ENCODE measurements around the gene ANAPC13. TPM values are rescaled to one million over a fixed set of nuclear protein-coding genes. Genes with fewer than 3 reads are reported as not detected.

The ANAPC13 gene, protein sequence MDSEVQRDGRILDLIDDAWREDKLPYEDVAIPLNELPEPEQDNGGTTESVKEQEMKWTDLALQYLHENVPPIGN
- polyA plus RNA-seq (ENCODE audit: insufficient read length in 4 of 4): 100 to 1,000 TPM; 103 to 162 (median 118) TPM

DNA sequence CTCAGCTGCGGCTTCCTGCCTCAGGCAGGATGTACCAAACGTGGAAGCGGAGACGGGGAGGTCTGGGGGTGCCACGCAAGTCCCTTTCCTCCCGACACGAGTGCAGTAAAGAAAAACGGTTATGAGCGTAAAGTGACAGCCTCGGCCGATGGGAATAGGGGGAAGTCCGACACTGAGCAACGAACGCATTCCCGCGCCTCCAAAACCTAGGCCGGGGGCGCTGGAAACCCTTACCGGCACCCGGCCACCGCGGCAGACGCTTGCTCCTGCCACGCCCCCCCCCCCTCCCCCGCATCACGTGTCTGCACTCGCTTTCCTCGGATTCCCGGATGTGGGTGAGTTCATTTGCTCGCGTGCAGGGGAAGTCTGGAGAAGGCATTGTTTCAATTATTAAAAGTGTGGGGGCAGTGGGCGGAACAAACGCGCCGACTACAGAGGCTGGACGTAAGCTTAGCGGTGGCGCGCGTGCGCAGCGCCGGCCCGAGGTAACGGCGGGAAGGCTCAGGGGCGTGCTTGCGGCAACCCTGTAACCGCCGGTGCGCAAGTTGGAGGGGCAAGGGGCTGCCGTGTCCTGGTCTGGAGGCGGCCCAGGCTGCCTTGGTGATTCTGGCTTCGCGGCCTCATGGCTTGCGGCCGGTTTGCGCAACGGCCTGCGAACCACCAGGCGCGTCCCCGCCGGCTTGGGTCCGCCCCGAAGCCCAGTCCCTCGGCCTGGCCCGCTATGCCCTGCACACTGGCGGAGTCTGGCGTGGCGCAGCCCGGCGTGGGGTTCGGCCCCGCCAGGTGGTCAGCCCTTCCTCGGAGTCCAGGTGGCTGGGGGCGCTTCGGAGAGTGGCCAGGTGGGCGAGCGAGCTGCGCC is at the start of gene ANAPC13, which contains the start of gene CEP63:
TSS of gene ANAPC13 (minus strand) at position 268 of the 859 bp plus-strand sequence. CDS start 3,081 bp downstream, outside the sequence.
TSS of gene CEP63 (plus strand) at position 340 of the 859 bp plus-strand sequence. CDS start 9,264 bp downstream, outside the sequence.
- peak; percentile 97 to 99 (median 98) for DNase-seq (ENCODE audit: low read depth in 4 of 4, low spot score in 2 of 4)

DNA sequence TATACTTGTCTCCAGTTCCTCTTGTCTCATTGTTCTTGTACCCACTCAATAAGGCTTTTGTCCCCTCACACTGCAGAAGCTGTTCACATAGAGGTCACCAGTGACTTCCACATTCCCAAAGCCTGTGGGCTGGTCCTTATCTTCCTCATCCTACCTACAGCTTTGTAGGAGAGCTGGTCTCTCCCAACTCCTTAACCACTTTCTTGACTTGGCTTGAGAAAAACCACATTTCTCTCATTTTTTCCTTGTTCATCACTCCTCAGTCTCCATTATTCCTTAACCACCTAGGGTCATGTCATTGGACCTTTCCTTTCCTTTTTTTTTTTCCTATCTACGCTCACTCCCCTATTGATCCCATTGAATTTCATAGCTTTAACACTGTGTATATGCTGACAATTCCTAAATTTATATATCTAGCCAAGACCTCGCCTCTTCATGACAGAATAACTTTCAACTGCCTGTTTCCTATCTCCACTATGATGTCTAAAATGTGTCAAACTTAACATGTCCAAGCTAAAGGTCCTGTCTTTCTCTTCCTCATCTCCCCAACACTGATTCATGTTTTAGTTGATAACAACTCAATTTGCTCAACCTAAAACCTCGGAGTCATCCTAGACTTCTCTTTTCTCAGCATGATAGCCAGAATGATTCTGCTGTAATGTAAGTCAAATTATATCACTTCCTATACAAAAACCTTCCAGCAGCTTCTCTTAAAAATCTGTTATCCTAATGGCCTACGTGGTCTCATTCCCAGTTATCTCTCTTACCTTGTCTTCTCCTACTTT is 49.6 kb upstream of the ANAPC13 start:
- no peak for DNase-seq (ENCODE audit: low read depth in 4 of 4, low spot score in 2 of 4)

DNA sequence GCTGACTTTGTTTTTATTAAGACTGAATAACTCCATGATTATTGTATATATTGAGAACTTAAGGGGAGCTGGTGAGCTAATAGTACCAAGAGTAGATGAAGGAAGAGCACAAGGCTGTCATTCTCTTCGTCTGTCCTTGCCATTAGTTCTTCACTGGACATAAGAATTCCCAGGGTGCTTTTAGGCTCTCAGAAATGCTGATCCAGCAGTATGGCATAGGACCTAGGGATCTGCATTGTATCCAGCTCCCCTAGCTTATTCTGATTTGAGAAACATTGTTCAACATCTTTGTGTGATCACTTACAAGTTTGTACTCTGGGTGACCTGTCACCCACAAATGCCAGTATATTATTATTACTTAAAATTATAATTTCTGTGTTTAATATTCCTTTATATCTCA is 47.7 kb upstream of the ANAPC13 start:
- DNase-seq (ENCODE audit: low read depth in 4 of 4, low spot score in 2 of 4): no peak

DNA sequence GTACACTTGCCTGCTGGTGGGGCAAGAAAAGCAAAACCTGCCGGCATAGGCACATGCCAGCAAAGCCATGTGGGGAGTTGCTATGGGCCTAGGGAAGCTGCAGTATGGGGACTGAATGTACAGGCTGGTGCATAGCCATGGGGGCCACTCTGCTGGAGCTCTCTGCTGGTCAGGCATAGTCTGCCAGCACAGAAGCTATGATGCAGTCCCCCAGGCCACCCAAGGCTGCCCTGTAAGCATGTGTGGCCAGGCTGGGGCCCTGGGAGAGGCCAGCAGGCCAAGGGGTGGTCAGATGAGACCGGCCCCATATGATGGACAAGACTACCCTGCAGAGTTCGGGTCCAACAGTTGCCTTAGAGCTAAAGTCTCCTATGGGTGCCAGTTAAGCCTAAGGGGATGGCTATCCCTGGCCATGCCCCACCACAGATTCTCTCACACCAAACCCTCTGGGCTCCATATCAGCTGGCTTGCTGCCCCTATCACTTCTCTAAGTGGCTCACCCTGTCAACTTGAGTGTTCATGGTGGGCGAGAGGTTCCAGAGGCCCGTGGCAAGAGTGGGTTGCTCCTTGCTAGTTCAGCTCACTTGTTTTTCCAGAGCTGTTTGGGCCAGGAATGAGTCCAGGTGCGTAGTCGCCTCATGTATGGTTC is 41.9 kb upstream of the ANAPC13 start:
- DNase-seq (ENCODE audit: low read depth in 4 of 4, low spot score in 2 of 4): no peak

DNA sequence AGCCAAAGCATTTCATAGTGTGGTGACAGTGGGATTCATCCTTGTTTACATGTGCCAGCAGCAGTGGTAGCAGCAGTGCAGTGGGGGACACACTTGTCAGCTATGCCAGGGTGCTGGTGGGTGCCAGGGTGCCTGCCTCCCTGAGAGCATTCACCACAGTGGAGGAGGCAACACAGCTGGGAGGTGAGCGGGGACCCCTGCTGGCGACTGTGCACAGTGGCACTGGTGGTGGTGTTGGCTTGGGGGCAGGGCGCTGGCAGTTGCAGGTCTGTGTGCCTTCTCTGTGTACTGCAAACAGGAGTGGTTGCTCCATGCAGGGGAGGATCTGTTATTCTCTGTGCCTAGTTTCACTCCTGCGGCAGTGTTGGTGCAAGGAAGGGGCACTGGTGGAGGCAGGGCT is 41.3 kb upstream of the ANAPC13 start:
- no peak for DNase-seq (ENCODE audit: low read depth in 4 of 4, low spot score in 2 of 4)

DNA sequence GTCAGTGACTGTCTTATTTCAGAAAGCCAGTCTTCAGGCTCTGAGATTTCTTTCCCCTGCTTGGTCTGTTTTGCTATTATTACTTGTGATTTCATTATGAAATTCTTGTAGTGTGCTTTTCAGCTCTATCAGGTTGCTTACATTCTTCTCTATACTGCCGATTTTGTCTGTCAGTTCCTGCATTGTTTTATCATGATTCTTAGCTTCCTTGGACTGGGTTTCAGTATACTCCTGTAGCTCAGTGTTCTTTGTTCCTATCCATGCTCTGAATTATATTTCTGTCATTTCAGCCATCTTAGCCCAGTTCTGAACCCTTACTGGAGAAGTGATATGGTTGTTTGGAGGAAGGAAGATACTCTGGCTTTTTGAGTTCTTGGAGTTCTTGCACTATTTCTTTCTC is 40.5 kb upstream of the ANAPC13 start:
- DNase-seq (ENCODE audit: low read depth in 4 of 4, low spot score in 2 of 4): no peak

DNA sequence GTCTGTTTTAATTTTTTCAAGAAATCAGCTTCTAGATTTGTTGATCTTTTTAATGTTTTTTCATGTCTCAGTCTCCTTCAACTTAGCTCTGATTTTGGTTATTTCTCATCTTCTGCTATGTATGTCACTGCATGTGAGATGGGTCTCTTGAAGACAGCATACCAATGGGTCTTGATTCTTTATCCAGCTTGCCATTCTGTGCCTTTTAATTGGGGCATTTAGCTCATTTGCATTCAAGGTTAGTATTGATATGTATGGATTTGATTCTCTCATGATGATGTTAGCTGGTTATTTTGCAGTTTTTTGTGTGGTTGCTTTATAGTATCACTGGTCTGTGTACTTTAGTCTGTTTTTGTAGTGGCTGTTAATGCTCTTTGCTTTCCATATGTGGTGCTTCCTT is 39.5 kb upstream of the ANAPC13 start:
- no peak for DNase-seq (ENCODE audit: low read depth in 4 of 4, low spot score in 2 of 4)

DNA sequence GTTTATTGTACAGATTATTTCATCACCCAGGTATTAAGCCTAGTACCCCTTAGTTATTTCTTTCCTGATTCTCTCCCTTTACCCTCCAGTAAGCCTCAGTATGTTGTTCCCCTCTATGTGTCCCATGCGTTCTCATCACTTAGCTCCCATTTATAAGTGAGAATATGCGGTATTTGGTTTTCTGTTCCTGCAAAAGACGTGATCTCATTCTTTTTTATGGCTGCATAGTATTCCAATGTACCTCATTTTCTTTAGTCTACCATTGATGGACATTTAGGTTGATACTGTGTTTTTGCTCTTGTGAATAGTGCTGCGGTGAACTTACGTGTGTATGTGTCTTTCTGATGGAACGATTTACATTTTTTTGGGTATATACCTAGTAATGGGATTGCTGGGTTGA is 36.8 kb upstream of the ANAPC13 start:
- no peak for DNase-seq (ENCODE audit: low read depth in 4 of 4, low spot score in 2 of 4)

DNA sequence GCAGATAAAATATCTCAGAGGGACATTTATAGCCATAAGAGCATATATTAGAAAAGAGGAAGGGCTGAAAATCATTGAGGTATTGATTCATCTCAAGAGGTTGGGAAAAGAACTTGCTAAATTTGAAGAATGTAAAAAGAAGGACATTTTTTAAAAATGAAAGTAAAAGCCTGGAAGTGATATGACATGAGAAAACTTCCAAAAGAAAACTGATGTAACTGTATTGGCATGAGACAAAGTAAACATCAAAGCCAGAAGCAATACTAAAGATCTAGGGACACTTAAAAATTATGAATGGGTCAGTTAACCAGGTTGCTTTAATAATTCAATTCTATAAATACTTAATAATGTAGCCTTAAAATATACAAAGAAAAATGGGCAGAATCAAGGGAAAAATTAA is 32.0 kb upstream of the ANAPC13 start:
- no peak for DNase-seq (ENCODE audit: low read depth in 4 of 4, low spot score in 2 of 4)

DNA sequence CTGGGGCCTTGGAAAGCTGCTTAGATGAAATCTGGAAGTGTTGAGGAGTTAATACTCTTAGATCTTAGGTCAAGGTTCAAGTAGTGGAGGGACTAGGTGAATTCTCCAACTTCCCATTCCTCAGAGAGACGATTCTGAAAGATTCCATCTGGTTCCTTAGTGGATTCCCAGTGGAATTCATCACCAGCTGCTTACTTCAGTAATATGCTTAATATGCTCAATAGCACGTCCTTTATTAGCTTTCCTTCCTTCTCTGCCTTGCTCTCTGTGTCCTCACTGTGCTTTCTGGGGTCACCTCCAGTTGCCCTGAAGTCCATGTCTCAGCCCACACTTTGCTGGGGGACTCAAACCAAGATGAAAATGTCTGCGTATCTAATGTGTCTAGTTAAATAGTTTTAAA is 31.1 kb upstream of the ANAPC13 start:
- no peak for DNase-seq (ENCODE audit: low read depth in 4 of 4, low spot score in 2 of 4)

DNA sequence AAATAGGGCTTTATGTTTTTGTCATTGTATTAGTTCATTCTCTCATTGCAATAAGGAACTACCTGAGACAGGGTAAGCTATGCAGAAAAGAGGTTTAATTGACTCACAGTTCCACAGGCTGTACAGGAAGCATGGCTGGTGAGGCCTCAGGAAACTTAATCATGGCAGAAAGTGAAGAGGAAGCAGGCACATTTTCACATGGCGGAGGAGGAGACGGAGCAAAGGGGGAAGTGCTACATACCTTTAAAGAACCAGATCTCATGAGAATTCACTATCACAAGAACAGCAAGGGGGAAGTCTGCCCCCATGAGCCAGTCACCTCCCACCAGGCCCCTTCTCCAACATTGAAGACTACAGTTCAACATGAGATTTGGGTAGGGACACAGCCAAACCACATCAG is 25.7 kb upstream of the ANAPC13 start:
- no peak for DNase-seq (ENCODE audit: low read depth in 4 of 4, low spot score in 2 of 4)

DNA sequence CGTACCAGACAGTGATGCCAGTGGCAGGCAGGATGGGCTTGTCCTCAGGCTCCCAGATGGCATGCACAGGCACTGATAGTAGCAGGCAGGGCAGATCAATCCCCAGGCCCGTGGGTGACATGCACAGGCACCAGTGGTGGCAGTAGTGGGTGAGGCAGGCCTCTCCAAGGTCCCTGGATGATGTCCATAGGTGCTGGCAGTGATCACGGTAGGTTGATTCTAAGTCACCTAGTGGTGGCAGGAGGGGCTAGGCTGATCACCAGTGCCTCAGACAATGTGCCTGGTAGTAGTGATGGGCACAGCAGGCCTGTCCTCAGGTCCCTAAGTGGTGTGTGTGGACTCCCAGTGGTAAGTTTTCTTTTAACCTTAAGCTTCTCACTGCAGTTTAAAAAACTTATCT is 19.7 kb upstream of the ANAPC13 start:
- DNase-seq (ENCODE audit: low read depth in 4 of 4, low spot score in 2 of 4): no peak

DNA sequence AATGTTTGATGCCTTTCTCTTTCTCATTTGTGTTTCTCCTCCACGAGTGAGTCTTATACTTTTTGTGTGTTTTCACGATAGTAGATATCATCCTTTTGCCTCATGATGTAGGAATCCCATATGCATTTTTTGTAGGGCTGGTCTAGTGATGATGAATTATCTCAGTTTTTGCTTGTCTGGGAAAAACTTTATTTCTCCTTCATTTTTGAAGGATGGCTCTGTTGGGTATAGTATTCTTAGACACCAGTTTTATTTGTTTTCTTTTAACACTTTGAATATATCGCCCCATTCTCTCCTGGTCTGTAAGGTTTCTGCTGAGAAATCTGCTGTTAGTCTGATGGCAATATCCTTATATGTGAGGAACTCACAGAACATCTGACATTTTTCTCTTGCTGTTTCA is 18.3 kb upstream of the ANAPC13 start:
- no peak for DNase-seq (ENCODE audit: low read depth in 4 of 4, low spot score in 2 of 4)

DNA sequence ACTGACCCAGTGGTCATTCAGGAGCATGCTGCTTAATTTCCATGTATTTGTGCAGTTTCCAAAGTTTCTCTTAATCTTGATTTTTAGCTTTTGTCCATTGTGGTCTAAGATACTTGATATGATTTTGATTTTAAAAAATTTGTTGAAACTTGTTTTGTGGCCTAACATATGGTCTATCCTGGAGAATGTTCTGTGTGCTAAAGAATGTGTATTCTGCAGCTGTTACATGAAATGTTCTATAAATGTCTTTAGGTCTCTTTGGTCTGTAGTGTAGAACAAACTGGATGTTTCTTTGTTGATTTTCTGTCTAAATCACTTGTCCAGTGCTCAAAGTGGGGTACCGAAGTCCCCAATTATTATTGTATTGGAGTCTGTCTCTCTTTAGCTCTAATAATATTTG is 17.5 kb upstream of the ANAPC13 start:
- no peak for DNase-seq (ENCODE audit: low read depth in 4 of 4, low spot score in 2 of 4)

DNA sequence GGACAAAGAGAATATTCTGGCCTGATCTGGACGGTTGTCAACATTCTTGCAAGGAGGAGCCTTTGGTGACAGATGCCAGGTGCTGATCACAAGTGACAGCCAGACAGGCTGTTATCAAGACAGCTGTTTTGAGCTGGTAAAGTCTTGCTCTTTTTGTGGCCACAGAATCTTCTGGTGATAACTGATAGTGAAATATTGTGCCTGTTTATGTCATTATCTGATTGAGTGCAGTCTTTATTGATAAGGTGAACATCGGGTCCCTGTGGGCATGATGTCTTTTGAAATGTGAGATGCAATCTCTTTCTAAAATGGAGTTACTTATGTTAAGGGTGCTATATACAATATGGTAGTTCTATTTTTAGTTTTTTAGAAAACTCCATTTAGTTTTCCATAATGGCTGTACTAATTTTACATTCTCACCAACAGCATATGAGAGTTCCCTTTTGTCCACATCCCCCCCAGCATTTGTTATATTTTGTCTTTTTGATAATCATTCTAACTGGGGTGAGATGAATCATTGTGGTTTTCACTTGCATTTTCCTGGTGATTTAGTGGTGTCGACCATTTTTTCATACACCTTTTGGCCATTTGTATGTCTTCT is 10.8 kb upstream of the ANAPC13 start:
- DNase-seq (ENCODE audit: low read depth in 4 of 4, low spot score in 2 of 4): no peak

DNA sequence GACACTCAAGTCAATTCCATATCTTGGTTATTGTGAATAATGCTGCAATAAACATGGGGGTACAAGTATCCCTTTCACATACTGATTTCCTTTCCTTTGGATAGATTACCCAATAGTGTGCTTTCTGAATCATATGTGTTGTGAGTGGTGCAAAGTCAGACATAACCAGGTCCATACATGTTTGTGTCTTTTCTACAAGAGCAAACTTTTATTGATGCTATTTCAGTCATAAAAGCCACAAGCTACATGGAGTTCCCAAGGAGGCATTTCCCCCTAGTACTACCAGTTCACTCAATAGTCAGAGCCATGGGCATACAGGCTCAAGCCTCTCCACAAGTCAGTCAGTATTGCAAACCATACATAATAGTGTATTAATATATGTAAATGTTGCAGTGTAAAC is 10.2 kb upstream of the ANAPC13 start:
- no peak for DNase-seq (ENCODE audit: low read depth in 4 of 4, low spot score in 2 of 4)

DNA sequence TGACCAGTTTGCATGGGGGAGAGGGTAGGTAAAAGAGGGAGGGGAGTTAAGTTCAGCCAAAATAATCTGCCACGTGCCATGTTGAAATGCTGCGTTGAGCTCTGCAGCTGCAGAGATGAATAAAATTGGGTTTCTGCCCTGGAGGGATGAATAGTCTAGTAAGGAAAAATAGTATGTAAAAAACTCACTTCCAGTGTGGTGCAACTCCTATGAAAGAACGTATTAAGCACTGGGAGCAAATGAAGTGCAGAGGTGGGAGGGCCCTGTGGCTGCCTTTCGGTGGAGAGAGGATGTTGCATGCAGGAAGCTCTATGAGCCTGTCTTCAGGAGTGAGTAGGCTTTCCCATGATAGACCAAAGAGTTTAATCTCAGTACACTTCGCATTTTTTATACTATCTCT is 8.7 kb upstream of the ANAPC13 start:
- no peak for DNase-seq (ENCODE audit: low read depth in 4 of 4, low spot score in 2 of 4)

DNA sequence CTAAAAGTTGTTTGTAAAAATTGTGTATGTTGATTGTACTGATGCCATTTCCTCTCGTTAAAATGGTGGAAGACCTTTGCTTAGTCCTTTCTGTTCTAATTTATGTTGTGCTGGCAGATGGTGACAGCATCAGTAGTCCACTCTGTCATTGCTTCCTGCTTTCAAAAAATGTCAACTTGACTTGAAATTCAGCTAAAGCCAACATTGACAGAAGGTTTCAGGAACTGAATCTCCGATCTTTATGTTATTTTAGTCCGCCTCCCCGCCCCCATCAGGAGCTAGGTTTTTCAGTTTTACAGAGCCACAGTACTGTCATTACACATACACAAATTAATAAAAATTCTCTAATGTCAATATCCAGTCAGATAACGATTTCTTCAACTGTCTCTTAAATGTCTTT is 1.6 kb upstream of the ANAPC13 start:
- DNase-seq (ENCODE audit: low read depth in 4 of 4, low spot score in 2 of 4): no peak

DNA sequence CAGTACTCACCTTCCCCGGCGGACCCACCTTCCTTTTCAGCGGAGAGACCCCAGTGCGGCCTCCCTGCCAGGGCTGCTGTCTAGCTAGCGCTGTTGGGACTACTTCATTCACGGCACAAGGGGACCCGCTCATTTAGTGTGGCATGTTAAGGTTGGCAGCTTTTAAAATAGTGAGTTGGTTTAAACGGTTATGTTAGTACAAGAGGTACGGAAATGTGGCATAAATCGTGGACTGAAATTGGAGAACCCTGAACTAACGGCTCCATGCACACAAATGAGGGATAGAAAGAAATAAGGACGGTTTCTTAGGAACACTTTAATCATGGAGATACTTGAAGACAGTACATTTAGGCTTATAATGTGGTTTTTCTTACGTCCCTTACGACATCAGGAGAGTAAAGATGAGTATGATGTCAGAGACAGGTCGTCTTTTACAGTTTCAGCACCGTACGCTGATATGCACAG is 824 bp upstream of the ANAPC13 start:
- no peak for DNase-seq (ENCODE audit: low read depth in 4 of 4, low spot score in 2 of 4)

DNA sequence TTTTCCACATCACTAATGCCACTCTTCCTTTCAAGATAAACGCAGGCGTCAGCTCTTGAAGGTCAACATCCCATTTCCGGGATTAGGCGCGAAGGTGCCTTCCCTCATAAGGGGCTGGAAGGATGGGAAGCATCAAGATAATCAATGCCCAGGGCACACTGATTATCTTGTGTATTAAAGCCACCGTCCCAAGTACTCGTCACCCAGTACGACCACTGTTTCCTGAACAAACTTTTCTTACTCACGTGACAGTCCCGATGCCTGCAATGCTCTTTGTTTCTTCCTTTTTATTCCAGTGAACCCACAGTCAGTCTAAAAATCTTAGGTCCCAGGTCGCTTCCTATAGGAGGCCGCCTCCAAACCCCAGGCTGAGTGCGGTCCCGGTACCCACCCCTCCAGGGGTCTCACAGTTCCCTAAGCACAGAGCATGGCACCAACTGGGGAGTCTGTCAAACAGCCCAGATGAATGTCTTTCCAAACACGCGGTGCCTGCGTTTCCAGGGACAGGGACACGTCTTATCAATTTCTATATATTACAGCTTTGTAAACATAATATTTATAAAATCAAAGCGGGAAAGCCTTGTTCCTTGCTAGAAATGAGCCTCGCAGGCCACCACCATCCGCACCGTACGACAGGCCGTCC is 589 bp downstream of the ANAPC13 start:
- no peak for DNase-seq (ENCODE audit: low read depth in 4 of 4, low spot score in 2 of 4)

Measured in left renal cortex interstitium (tissue), 4 donors.